Smooth muscle cell (in vitro differentiated cells): Measurements from ENCODE around the gene EYS. TPM values are rescaled to one million over a fixed set of nuclear protein-coding genes. Genes with fewer than 3 reads are reported as not detected.

Experiments
- DNase-seq: peaks from one replicate; lab custom pipeline; 2025; ENCODE audit not compliant: unreplicated experiment; lab: John Stamatoyannopoulos, UW
- H2AFZ ChIP-seq: fragments of 200-600 bp; sonication (generic); 2 replicates; pipeline ENCODE4 v1.6.0; 2016; ENCODE audit warnings: antibody characterized with exemption, low read depth, mild to moderate bottlenecking
- H3F3A ChIP-seq: fragments of 200-600 bp; sonication (generic); 2 replicates; pipeline ENCODE4 v1.6.0; 2017; ENCODE audit warnings: antibody characterized with exemption, low read depth
- H3K27ac ChIP-seq: fragments of 200-600 bp; sonication (generic); 2 replicates; pipeline ENCODE4 v1.5.1; 2016; ENCODE audit warnings: low read depth, mild to moderate bottlenecking
- H3K27me3 ChIP-seq: fragments of 200-600 bp; sonication (generic); 2 replicates; pipeline ENCODE4 v1.6.1; 2016; ENCODE audit warnings: low read depth, mild to moderate bottlenecking
- H3K36me3 ChIP-seq: fragments of 200-600 bp; sonication (generic); 2 replicates; pipeline ENCODE4 v1.5.1; 2016; ENCODE audit warnings: low read depth
- H3K4me1 ChIP-seq: fragments of 200-600 bp; sonication (generic); 2 replicates; pipeline ENCODE4 v1.5.1; 2016; ENCODE audit warnings: low read depth
- H3K4me2 ChIP-seq: fragments of 200-600 bp; sonication (generic); 2 replicates; pipeline ENCODE4 v1.6.0; 2016; ENCODE audit warnings: mild to moderate bottlenecking
- H3K4me3 ChIP-seq: fragments of 200-600 bp; sonication (generic); 2 replicates; pipeline ENCODE4 v1.5.1; 2016; ENCODE audit warnings: mild to moderate bottlenecking
- H3K79me2 ChIP-seq: fragments of 200-600 bp; sonication (generic); 2 replicates; pipeline ENCODE4 v1.6.0; 2016; ENCODE audit warnings: low read depth, mild to moderate bottlenecking
- H3K9ac ChIP-seq: fragments of 200-600 bp; sonication (generic); 2 replicates; pipeline ENCODE4 v1.6.0; 2016; ENCODE audit warnings: low read depth
- H3K9me3 ChIP-seq: fragments of 200-600 bp; sonication (generic); replicated peaks from 2 replicates; pipeline ENCODE4 v1.5.1; 2016; ENCODE audit warnings: low read depth
- H4K20me1 ChIP-seq: fragments of 200-600 bp; sonication (generic); 2 replicates; pipeline ENCODE4 v1.6.0; 2016; ENCODE audit warnings: low read depth
- WGBS: methylation state at CpG from one replicate; pipeline ENCODE4 v1.1.7; 2016; ENCODE audit warnings: low lambda C conversion rate; 5-methylcytosine and 5-hydroxymethylcytosine counted together
- polyA plus RNA-seq: library from polyadenylated mRNA; unstranded; fragments of >200 nt; fragmentation: Nextera tagmentation; extraction: Ambion mirVana; gene quantifications from 2 replicates; pipeline ENCODE4 v1.2.1, GENCODE V29; 2016
- total RNA-seq: library from RNA; depleted of rRNA; stranded (reverse); fragments of >200 nt; gene quantifications from 2 replicates; pipeline ENCODE4 v1.2.3, GENCODE V29; 2014
- TF ChIP-seq, protein P1 (sequence below): fragments of 200-600 bp; sonication (generic); IDR thresholded peaks from 2 replicates; pipeline ENCODE4 v1.5.1; 2017; ENCODE audit warnings: borderline replicate concordance, mild to moderate bottlenecking, antibody characterized with exemption; ENCODE audit not compliant: insufficient read depth, poor library complexity, severe bottlenecking

EYS gene
- total and polyA plus RNA-seq, 2 experiments from 2014 or later, result 0.07 to 0.18 TPM

- Histone ChIP-seq H3K9me3 (no peaks in the 10 kb centered on the region), H3K79me2 (no peaks in the 10 kb centered on the region), H2AFZ (no peak overlapping the region), H3F3A (no peaks in the 10 kb centered on the region), H3K4me2 (no peak overlapping the region), H4K20me1 (no peaks in the 10 kb centered on the region), H3K27ac (no peak overlapping the region), H3K27me3 (no peaks in the 10 kb centered on the region), H3K9ac (no peak overlapping the region), H3K4me1 (peaks cover 6% of the 10 kb centered on the region), H3K4me3 (no peak overlapping the region), H3K36me3 (no peaks in the 10 kb centered on the region)
- WGBS, result 81% methylated on average over 1 of the region's 1 CpG
- TF ChIP-seq, protein P1, sequence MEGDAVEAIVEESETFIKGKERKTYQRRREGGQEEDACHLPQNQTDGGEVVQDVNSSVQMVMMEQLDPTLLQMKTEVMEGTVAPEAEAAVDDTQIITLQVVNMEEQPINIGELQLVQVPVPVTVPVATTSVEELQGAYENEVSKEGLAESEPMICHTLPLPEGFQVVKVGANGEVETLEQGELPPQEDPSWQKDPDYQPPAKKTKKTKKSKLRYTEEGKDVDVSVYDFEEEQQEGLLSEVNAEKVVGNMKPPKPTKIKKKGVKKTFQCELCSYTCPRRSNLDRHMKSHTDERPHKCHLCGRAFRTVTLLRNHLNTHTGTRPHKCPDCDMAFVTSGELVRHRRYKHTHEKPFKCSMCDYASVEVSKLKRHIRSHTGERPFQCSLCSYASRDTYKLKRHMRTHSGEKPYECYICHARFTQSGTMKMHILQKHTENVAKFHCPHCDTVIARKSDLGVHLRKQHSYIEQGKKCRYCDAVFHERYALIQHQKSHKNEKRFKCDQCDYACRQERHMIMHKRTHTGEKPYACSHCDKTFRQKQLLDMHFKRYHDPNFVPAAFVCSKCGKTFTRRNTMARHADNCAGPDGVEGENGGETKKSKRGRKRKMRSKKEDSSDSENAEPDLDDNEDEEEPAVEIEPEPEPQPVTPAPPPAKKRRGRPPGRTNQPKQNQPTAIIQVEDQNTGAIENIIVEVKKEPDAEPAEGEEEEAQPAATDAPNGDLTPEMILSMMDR, result no peak
- no peak for DNase-seq
Measured at GRCh38 chr6:65450451-65450850, 256.6 kb downstream of the EYS start.

- DNase-seq, result no peak
- no peaks in the 10 kb centered on the region for H4K20me1 ChIP-seq
- peak overlapping the region; percentile 51 for H2AFZ ChIP-seq
- 61% methylated on average over 1 of the region's 1 CpG for WGBS
- H3K27ac ChIP-seq, result no peak overlapping the region
- H3K4me3 ChIP-seq, result no peak overlapping the region
- H3K9ac ChIP-seq, result no peak overlapping the region
- H3K79me2 ChIP-seq, result no peaks in the 10 kb centered on the region
- no peaks in the 10 kb centered on the region for H3K9me3 ChIP-seq
- H3K4me1 ChIP-seq, result peaks cover 6% of the 10 kb centered on the region
- H3F3A ChIP-seq, result no peaks in the 10 kb centered on the region
- TF ChIP-seq, protein P1, result no peak
- no peaks in the 10 kb centered on the region for H3K36me3 ChIP-seq
- no peak overlapping the region for H3K4me2 ChIP-seq
- H3K27me3 ChIP-seq, result no peaks in the 10 kb centered on the region
Measured at GRCh38 chr6:65449926-65450325, 257.1 kb downstream of the EYS start.

- Histone ChIP-seq H3K4me3 (no peak overlapping the region), H2AFZ (peak overlapping the region; percentile 8), H3F3A (no peaks in the 10 kb centered on the region), H3K9me3 (no peaks in the 10 kb centered on the region), H3K27me3 (no peaks in the 10 kb centered on the region), H3K9ac (no peak overlapping the region), H3K79me2 (no peaks in the 10 kb centered on the region), H3K4me2 (no peak overlapping the region), H3K27ac (no peak overlapping the region), H3K4me1 (peaks cover 6% of the 10 kb centered on the region), H4K20me1 (no peaks in the 10 kb centered on the region), H3K36me3 (no peaks in the 10 kb centered on the region)
- TF ChIP-seq, protein P1, result no peak
- DNase-seq, result no peak
- 75% methylated on average over 1 of the region's 1 CpG for WGBS
Measured at GRCh38 chr6:65448866-65449265, 258.2 kb downstream of the EYS start.

DNA sequence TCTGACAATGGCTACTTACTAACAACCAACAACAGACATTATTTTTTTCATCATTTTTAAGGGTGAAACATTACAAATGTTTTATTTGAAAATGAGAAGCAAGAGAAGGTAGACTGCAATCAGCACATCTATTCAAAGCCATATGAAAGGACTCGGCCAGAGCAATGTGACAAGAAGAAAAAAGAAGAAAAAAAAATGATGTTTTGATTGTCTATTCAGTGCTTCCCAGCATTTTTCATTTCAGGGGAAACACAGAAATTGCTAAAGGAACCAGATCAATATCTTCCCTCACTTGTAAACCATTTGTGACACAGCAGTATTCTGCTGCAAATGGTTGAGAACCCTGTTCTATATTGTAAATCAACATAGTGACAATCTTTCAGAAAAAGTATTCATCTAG, 270.7 kb downstream of the EYS start:
- Histone ChIP-seq H3K27me3 (no peaks in the 10 kb centered on the region), H3K79me2 (no peaks in the 10 kb centered on the region), H3K36me3 (no peaks in the 10 kb centered on the region), H3K9ac (no peak overlapping the region), H4K20me1 (no peaks in the 10 kb centered on the region), H3K9me3 (no peaks in the 10 kb centered on the region), H2AFZ (no peak overlapping the region), H3K4me1 (no peaks in the 10 kb centered on the region), H3K4me2 (no peak overlapping the region), H3F3A (no peaks in the 10 kb centered on the region), H3K27ac (no peak overlapping the region), H3K4me3 (no peak overlapping the region)
- TF ChIP-seq, protein P1, result no peak
- DNase-seq, result no peak
- 94% methylated on average over 1 of the region's 1 CpG for WGBS
